ENCODE measurements around the gene DCC.

GRCh38 chr18:52427521-52428175 is 87.7 kb downstream of the DCC start:
- TF ChIP-seq CTCF (IDR thresholded peaks at IDR 0.05) (no peak), MAFK (IDR thresholded peaks at IDR 0.05; ENCODE audit: partially characterized antibody) (no peak), EP300 (IDR thresholded peaks at IDR 0.05) (no peak)

Data from A549 (cell line).